Renal cortex interstitium (tissue), 15 donors: Measurements from ENCODE around the gene APBB1. TPM values are rescaled to one million over a fixed set of nuclear protein-coding genes. Genes with fewer than 3 reads are reported as not detected.

ENCODE experiments used
- DNase-seq, 11 donors: peaks; one replicate each; pipeline ENCODE4 v3.0.0-alpha.2; 2013; ENCODE audit warnings: low read depth in 9 of 11, low spot score in 4 of 11; ENCODE audit errors: extremely low read depth in 1 of 11
- long read RNA-seq, 16 experiments: transcript quantifications; one replicate each; lab custom pipeline, GENCODE V29; 2026
- polyA plus RNA-seq, 3 donors: library from polyadenylated mRNA; unstranded; fragments of 120-200 nt; gene quantifications; one replicate each; pipeline ENCODE4 v1.2.1, GENCODE V29; 2013; ENCODE audit not compliant: insufficient read length in 3 of 3

APBB1 gene
- polyA plus RNA-seq, result 10 to 100 TPM; 53.4 to 61.1 (median 60.0) TPM
- long read RNA-seq, donor 1, transcript APBB1-201 (14 exons, 2,636 nt), result major isoform, 8 of 21 reads
- long read RNA-seq, donor 1, partial matches to known transcripts, result 10 of 21 reads
- long read RNA-seq, donor 1, other reads (novel, unspliced or antisense), result 0 of 21 reads
- long read RNA-seq, donor 2, transcript APBB1-201 (14 exons, 2,636 nt), result major isoform, 6 of 7 reads
- long read RNA-seq, donor 2, partial matches to known transcripts, result 0 of 7 reads
- long read RNA-seq, donor 2, other reads (novel, unspliced or antisense), result 0 of 7 reads
- long read RNA-seq, donor 3, transcript APBB1-201 (14 exons, 2,636 nt), result major isoform, 19 of 28 reads
- long read RNA-seq, donor 3, partial matches to known transcripts, result 0 of 28 reads
- long read RNA-seq, donor 3, other reads (novel, unspliced or antisense), result 0 of 28 reads
- long read RNA-seq, donor 4, transcript APBB1-201 (14 exons, 2,636 nt), result major isoform, 14 of 15 reads
- long read RNA-seq, donor 4, partial matches to known transcripts, result 0 of 15 reads
- long read RNA-seq, donor 4, other reads (novel, unspliced or antisense), result 0 of 15 reads
- long read RNA-seq, donor 5, result 0 reads
- long read RNA-seq, donor 6, transcript APBB1-201 (14 exons, 2,636 nt), result major isoform, 6 of 10 reads
- long read RNA-seq, donor 6, partial matches to known transcripts, result 0 of 10 reads
- long read RNA-seq, donor 6, other reads (novel, unspliced or antisense), result 0 of 10 reads
- long read RNA-seq, donor 7, transcript APBB1-201 (14 exons, 2,636 nt), result major isoform, 14 of 25 reads
- long read RNA-seq, donor 7, partial matches to known transcripts, result 10 of 25 reads
- long read RNA-seq, donor 7, other reads (novel, unspliced or antisense), result 0 of 25 reads
- long read RNA-seq, donor 8, transcript APBB1-201 (14 exons, 2,636 nt), result major isoform, 18 of 47 reads
- long read RNA-seq, donor 8, transcript APBB1-205 (3 exons, 1,229 nt), result minor isoform, 8 of 47 reads
- long read RNA-seq, donor 8, partial matches to known transcripts, result 18 of 47 reads
- long read RNA-seq, donor 8, other reads (novel, unspliced or antisense), result 0 of 47 reads
- long read RNA-seq, donor 9, transcript APBB1-201 (14 exons, 2,636 nt), result major isoform, 5 of 9 reads
- long read RNA-seq, donor 9, partial matches to known transcripts, result 0 of 9 reads
- long read RNA-seq, donor 9, other reads (novel, unspliced or antisense), result 0 of 9 reads
- long read RNA-seq, donor 10, transcript APBB1-201 (14 exons, 2,636 nt), result major isoform, 8 of 10 reads
- long read RNA-seq, donor 10, partial matches to known transcripts, result 0 of 10 reads
- long read RNA-seq, donor 10, other reads (novel, unspliced or antisense), result 0 of 10 reads
- long read RNA-seq, donor 11, partial matches to known transcripts, result 0 of 5 reads
- long read RNA-seq, donor 11, other reads (novel, unspliced or antisense), result 0 of 5 reads
- long read RNA-seq, donor 12, transcript APBB1-201 (14 exons, 2,636 nt), result major isoform, 5 of 5 reads
- long read RNA-seq, donor 12, partial matches to known transcripts, result 0 of 5 reads
- long read RNA-seq, donor 12, other reads (novel, unspliced or antisense), result 0 of 5 reads
- long read RNA-seq, donor 13, result 0 reads
- long read RNA-seq, donor 14, partial matches to known transcripts, result 0 of 5 reads
- long read RNA-seq, donor 14, other reads (novel, unspliced or antisense), result 0 of 5 reads
- long read RNA-seq, donor 15, transcript APBB1-201 (14 exons, 2,636 nt), result major isoform, 7 of 9 reads
- long read RNA-seq, donor 15, partial matches to known transcripts, result 0 of 9 reads
- long read RNA-seq, donor 15, other reads (novel, unspliced or antisense), result 0 of 9 reads
- long read RNA-seq, donor 16, transcript APBB1-201 (14 exons, 2,636 nt), result major isoform, 18 of 44 reads
- long read RNA-seq, donor 16, partial matches to known transcripts, result 21 of 44 reads
- long read RNA-seq, donor 16, other reads (novel, unspliced or antisense), result 0 of 44 reads

DNA sequence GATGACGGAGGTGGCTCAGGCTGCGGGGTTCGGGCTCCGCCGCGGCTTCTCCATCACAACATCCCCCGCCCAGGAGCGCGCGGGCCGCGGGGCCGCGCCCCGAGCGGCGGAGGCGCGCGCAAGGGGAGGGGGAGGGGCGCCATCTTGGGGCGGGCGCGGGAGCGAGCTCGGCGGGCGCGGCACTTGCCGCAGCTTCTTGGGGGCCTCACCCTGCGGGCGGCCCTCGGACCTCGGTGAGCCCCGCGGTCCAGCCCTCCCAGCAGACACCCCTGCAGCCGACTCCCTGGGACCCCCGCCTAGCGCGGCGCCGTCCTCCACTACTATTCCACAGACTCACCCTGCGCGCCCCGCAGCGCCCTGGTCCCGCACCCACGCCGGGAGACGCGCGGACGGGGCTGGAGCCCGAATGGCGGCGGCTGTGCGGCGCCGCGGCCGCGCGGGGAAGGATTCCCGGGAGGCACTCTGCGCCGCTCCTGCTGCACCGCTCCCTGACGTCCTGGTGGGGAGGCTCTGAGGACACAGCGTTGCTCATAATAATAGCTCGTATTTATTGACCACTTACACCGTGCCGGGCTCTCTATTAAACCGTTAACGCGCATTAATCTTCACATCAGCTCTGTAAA is at the start of gene APBB1:
Gene APBB1 (minus strand): TSS at position 86 of the 623 bp plus-strand sequence. CDS start 7,747 bp downstream, outside the sequence.
- peak in 9 of 11 donors; percentile 37 to 73 (median 62) for DNase-seq

DNA sequence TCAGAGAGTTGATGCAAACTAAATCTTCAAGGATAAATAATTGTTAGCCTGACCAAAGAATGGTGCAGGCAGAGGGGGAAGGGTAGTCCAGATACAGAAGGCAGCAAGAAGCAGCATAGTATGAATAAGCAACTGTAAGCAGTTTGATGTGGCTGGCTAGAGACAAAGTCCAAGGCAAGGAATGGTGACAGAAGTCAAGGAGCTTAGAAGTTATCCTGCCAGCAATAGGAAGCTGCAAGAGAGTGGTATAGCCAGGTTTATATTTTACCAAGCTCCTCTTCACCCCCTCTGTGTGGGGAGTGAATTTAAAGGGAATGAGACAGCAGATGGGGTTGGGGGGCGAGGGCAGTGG is 40.2 kb upstream of the APBB1 start:
- no peak for DNase-seq

DNA sequence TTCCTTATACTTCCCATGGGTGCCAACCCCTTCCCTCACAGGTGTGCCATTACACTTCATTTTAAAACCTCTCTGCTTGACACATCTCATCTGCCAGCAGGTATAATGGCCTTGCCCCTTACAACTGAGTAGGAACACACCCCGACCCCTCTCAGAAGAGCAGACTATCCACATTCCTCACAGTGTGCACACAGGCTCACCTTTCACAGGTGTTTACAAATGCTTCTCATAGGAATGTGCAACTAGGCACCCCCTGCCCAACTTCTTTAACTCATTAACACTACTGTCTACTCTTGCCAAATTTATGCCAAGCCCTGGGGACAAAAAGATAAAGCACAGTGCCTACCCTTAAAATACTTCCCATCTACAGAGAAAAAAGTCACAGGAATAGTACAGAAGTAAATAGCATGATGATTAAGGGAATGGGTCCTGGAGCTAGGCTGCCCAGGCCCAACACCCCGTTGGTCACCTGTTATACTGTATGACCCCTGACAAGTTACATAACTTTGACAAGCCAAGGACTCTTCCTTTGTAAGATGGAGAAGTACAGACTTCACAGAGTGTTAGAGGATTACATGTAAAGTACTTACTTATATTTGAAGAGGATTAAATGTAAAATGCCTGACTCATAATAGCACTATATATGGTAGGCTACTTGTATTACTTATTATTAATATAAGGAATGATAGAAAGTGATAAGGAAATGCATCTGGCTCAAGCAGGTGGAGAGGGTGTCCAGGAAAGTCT is 39.6 kb upstream of the APBB1 start:
- no peak for DNase-seq

DNA sequence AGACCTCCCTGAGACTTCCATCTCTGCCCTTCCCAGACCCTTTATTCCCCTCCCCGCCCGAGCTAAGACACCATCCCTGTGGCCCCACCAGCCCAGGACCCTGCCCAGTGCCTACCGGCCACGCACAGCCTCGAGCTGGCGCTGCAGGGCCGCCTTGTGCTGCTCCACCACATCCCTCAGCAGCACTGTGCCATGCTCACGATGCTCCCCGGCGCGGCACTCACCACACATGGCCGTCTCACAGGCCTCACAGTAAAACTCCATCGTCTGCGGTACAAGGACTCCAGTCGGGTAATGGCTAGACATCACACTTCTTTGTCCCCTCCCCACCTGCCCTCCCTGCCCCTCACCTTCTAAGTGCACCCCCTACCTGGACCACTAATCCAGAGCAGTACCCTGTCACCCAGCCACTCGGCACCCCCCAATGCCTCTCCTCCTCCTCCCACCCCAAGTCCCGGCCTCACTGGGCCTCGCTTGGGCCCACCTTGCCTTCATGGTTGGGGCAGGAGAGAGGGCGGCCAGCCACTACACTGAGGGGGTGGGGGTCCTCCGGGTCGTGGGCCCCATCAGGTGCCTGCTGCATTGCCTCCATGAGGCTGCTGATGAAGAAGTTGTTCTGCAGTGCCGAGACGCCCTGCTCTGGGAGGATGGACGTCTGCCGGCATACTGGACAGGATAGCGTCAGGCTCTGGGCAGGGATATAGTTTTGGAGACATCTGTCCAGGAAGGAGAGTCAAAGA is 38.9 kb upstream of the APBB1 start:
- no peak for DNase-seq

DNA sequence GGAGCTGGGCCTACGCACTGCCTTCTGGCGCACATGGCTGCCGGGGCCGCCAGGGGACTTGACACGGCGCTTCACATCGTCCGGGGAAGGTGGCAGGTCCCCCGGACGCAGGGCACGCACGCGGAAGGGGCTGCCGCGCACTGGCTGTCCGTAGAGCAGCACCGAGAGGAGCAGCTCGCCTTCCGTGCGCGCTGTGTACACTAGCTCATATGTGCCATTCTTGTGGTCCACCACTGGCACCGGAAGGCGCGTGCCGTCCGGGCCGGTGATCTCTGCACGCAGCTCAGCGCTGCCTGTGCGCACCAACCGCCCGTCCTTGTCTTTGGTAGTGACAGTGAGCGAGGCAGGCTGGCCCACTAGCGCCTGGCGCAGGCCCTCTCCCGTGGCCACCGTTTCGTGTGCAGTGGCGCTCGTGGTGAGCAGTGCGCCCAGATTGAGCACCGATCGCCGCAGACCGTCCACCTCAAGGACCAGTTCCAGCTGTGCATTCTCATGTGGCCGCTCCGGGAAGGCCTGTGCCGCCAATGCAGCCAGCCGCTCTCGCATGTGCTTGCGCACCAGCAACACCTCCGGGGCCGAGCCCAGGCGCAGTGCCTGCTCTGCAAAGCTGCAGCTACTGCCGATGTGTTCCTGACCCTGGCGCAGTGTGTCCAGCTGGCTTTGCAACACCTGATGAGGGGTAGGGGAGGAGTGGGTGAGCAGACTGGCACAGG is 37.6 kb upstream of the APBB1 start:
- no peak for DNase-seq

DNA sequence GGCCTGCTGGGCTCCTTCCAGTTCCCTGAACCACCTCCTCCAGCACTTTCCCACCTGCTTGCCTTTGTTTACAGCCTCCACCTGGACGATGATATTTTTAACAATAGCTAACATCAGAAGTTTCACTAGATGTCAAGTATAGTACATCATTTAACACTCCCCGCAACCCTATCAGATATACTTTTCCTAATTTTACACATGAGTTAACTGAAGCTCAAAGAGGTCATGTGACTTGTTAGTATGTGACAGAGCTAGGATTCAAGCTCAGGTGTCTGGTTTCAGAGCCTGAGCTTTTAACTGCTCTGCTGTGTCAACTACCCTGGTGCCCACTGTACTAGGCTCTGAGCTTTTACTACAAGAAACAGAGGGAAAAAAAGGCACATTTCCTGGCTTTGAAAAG is 36.2 kb upstream of the APBB1 start:
- DNase-seq, result peak in 2 of 11 donors; percentile 28 to 47

DNA sequence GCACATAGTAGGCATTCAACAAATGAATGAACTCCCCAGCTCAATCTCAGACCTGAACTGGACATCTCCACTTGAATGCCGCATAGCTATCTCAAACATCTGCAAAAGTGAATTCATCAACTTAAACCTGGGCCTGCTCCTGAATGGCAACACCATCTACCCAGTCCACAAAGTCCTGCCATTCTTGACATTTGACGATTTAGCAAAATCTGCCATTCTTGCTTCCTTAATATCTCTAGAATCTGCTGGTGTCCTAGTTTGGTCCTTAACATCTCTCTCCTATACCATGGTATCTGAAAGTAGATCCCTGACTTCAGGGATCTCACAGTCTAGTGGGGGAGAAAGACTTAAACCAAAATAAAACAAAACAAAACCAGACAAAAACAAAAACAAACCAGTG is 34.3 kb upstream of the APBB1 start:
- DNase-seq, result no peak

DNA sequence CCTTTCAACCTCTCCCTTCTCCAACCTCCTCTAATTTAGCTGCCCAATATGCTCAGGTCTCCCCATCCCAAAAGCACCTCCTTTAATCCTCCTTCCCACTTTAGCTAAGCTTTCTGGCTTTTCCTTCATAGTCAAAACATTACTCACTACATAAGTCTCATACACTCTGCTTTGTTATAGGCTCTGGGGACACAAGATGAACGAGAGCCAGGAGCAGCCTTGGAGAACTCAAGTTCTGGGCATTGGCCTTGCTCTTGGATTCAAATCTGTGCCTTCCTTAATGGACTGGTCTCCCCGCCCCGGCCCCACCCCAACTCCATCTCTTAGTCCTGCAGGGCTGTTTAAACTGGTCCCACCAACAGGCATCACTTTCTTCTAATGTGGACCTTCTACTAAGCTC is 33.3 kb upstream of the APBB1 start:
- no peak for DNase-seq

DNA sequence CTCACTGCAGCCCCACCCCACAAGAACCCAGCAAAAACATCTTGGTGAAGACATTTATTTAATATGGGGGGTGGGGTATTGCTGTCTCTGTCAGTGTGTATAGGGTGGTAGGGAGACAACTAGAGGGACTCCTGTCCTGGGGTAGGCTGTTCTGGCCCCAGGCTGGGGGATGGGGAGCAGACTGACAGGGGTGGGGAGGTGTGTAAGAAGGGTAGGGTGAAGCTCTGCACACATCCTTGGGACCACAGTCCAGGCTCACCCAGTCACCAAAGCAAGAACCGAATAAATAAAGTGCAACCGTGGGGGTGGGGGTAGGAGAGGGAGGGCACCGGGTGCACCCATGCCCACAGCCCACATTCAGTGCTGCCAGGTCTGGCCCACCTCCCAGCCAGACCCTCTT is 29.7 kb upstream of the APBB1 start:
- no peak for DNase-seq

DNA sequence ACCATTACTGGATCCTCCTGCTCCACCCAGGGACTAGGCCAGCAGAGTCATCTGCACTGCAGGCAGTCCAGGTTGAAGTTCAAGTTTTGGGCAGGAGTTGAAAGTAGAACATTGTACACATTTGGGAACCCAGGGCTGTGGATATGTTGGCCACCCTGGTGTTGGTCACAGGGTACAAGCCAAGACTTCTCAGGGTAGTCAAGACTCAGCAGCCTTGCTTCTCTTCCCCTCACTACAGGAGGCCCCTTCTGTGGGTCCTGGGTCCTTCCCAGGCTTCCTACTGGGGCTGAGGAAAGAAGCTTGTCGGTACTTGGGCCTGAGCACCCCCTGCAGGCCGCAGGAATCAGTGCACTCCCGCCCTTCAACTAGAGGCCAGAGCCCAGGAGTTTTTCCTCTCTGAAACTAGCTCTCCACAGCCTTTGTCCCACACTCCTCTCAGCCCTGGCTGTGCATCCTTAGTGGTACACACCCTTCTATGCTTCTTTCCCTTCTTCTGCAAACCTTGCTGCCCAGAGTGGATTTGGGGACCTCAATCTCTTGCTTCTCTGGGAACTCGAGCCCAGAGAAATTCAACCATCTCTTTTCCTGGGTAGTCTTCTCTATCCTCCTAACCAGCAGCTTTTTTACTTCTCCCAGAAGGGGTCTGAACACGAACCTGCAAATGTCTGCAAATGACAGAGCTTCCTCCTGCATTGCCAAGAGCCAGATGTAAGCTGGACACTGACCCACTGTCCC is 24.5 kb upstream of the APBB1 start:
- peak in 5 of 11 donors; percentile 13 to 30 (median 24) for DNase-seq

DNA sequence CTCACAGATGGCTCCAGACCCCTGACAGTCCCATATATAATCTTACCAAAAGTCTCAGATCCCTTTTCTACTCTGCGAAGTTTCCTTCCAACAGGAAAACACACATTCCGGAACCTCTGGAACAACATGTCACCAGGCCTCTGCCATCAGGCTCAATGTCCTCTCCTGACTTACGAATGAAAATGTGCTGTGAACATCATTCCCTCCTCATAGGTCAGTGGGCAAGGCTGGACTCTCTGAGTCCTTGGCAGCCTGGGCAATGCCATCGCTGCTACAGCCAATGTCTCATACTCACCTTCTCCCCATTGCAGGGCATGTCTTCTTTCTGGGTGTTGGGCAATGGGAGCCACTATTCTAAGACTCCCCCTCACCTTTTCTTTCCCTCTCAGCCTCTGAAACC is 23.5 kb upstream of the APBB1 start:
- DNase-seq, result no peak

DNA sequence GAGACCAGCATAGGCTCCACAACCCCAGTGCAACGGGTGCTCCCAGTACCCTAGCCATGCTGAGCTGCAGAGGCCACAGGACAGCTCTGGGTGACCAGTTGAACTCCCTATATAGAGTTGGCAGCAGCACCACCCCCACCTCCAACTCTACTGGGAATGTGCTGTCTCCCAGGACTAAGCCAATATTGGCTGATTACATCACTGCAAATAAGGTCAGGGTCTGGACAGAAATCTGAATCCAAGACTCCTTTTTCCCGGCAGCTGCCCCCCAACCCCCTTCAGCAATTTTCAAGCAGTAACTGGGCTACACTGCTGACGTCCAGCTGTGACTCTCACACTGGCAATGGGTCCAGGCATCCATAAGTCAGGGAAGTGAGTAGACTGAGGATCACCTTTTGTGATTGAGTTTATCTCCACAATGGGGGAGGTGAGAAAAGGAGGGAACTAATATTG is 22.0 kb upstream of the APBB1 start, which contains the start of gene HPX:
Gene HPX (minus strand): TSS at position 82 of the 453 bp plus-strand sequence. CDS start 24 bp downstream, at position 58.
- DNase-seq, result no peak

DNA sequence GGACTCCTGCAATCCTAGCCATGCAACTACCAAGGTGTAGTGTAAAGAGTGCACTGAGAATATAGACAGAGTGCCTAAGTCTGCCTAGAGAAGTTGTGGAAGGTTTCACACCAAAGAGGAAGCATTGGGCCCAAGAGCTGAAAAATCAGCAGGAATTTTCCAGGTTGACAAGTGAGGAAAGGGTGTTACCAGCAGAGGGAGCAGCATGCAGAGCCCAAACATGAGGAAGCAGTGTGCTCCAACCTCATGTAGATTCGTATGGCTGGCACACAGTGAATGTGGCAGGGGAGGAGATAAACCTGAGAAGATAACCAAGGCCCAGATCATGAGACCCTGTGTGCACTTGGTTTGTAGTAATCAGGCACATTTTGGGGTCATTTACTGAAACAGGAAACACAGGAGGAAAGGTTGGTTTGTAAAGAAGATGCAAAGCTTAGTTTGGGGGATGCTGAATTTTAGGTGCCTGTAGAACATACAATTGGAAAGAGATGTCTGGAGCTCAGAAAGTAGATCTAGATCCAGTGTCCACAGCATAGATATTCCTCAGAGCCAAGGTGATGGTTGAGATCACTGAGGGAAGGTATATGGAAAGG is 20.2 kb upstream of the APBB1 start:
- DNase-seq, result peak in 6 of 11 donors; percentile 19 to 40 (median 24)

DNA sequence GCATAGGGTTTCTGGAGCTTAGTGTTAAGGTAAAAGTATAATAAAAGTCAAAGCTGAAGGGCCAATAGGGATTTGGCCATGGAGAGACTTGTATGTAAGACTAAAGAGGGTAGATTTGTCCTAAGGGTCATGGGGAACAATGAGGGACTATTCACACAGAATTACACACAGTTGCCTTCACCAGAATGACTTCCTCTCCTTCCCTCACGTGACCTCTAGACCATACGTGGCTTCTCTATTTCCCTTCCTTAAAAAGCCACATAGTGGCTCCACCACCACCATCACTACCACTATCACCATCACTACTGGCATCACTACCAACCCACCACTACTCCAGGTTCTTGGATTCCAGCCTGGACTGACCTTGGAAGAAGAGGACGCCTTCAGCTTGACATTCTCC is 19.1 kb upstream of the APBB1 start:
- DNase-seq, result no peak
